Measurements from ENCODE around the gene TNNT3.

The TNNT3 gene

DNA sequence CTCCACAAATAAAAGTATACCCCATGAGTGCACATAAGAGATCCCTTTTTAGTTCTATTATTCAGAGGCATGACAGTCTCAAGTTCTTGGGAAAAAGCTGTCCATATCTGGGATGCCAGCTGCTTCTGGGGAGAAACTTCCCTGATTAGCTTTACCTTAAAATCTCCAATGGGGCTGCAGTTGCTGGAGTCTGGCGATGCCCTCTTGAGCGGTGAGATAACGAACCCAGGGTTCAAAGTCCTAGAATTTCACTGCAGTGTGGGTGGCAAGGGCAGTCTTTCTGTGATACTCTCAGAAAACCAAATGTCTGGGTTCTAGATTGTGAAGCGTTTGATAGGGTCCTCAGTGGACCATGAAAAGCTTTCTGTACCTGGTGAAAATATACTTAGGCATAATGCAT is 20.4 kb upstream of the TNNT3 start:
- DNase-seq = no peak

DNA sequence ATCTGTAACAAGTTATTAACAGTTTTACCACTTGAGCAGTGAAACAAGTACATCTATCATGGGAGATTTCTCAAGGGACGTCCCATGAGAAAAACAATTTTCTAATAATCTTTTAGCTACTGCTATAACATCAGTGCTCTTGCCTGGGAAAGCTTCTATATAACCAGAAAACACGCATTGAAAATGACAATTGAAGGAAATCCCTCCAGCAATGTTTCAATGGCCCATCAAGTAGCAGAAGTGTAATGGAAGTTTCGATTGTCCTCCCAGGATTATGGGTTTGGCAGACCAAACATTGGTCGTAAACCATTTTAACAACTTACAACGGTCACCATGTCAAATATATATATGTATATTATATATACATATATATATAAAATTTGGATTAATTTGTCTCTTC is 19.8 kb upstream of the TNNT3 start:
- no peak for DNase-seq

DNA sequence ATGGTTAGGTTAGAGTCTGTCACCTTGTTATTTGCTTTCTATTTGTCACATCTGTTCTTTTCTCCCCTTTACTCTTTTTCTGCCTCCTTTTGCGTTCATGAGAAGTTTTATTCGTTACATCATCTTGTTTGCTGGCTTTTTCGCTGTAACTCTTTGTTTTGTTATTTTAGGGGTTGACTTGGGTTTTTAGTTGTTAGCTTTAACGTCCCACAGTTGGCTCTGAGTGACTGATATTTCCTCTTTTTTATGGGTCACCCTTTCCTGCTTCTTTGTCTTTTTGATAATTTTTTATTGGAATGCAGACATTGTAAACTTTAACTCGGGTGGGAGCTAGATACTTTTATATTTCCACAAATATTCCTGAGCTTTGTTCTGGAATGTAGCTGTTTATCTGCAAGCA is 13.3 kb upstream of the TNNT3 start:
- DNase-seq = no peak

DNA sequence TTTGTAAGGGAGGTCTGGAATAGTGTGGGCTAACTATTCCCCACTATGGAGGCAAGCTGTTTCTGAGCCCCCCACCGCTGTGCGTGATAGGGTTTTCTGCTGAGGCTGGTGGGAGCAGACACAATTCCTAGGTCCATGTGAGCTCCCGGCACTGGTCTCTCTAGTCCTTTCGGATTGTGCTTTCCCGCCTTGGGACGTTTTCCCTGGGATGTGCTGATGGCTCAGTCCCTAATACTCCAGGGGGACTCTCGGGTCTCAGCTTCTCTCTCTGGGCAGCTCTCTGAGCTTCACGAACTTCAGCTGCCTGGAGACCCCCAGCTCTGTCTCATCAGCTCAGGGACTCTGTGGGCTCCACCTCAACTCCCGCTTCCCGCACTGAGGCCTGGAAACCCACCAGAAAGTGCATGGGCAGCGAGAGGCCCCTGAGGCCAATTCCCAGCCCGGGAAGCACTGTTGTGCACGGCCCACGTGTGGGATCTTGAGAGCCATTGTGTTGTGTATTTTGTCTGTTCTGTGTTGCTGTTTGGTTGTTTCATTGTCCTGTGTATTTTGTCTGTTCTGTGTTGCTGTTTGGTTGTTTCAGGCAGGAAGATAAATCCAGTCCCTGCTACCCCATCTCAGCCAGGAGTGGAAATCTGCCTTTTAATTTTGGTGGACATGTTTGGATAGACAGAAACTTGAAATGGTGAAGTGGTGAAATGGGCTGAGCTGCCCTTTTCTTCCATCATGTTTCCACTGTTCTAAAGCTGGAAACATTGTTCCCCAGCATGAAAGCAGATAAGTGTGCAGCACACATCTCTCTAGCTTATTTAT is 12.7 kb upstream of the TNNT3 start:
- DNase-seq = no peak

DNA sequence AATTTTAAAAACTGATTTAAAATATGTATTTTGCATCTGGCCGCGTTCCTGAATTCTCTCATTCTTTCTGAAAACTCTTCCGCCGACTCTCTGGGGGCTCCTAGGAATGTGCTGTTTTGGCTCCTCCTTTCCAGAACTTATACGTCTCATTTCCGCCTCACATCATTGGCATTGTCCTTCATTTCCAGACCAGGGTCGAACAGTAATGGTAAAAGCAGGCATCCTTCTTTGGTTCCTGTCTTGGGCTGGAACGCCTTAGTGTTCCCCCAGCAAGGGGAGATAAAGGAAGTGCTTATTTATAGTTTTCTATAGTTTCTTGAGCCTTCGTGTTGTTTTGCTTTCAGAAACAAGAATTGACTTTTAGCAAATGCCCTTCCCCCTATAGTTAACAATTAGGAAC is 10.9 kb upstream of the TNNT3 start:
- no peak for DNase-seq

DNA sequence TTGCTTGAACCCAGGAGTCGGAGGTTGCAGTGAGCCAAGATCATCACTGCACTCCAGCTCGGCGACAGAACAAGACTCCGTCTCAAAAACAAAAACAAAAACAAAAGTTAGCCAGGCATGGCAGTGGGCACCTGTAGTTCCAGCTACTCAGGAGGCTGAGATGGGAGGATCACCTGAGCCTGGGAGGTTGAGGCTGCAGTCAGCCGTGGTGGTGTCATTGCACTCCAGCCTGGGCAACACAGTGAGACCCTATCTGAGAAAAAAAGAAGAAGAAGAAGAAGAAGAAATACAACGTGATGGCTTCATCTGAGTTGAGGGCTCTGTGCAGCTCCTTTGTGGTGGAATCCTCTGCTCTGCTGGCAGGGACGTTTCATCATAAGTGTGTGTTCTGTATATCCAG is 10.0 kb upstream of the TNNT3 start:
- DNase-seq = no peak

DNA sequence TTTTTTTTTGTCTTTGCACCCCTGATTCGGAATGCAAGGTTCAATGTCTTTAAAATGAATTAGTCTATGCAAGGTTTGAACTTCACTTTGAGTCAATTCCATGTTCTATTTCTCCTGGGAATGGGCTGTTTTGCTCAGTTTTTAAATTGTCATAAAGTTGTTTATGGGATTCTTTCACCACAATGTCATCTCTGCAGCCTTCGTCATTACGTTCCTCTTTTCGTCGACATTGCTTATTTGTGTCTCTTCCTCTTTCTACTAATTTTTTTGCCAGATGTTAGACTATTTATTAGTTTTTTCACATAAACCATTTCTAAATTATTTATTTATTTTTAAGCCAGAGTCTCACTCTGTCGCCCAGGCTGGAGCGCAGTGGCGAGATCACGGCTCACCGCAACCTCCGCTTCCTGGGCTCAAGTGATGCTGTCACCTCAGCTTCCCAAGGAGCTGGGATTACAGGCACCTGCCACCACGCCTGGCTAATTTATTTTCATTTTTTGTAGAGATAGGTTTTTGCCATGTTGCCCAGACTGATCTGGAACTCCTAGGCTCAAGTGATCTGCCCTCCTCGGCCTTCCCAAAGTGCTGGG is 7.1 kb upstream of the TNNT3 start:
- DNase-seq = no peak

DNA sequence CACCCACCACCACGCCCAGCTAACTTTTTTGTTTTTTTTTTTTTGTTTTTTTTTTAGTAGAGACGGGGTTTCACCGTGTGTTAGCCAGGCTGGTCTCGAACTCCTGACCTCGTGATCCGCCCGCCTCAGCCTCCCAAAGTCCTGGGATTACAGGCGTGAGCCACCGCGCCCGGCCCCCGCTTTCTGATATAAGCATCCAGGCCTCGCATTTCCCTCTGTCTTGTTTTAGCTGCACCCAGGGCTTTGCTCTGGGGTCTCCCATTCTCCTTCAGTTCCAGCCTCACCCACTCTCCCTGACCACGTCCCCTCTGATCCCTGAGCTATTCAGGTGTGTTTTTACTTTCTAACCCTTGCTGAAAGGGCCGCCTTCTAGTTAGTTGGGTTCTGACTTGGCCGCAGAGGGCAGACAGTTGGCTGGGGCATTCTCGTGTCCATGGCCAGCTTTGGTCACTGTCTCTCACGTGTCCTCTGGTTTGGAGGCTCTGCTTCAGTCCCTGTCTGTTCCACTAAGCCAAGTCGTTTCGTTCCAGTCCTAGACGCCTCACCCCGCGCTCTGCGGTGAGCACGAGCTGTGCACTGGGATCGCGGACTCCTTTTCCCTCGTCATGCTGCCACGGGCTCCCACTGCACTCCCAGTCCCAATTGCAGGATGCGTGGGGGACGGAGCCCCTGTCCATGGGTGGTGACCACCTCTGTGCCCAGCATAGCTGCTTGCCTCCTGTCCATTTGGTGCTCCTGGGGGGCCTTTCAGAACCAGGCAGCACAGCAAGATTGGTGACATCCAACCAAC is 6.0 kb upstream of the TNNT3 start:
- no peak for DNase-seq

DNA sequence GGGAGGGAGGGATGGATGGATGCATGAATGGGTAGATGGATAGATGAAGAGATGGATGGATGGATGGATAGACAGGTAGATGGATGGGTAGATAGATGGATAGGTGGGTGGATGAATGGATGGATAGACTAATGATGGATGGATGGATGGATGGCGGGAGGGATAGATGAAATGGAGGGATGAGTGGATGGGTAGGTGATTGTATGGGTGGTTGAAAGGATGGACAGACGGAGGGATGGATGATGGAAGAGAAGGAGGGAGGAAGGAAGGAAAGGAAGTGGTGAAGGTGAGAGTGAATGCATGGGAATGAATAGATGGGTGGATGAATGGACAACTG is 3.7 kb upstream of the TNNT3 start:
- no peak for DNase-seq

DNA sequence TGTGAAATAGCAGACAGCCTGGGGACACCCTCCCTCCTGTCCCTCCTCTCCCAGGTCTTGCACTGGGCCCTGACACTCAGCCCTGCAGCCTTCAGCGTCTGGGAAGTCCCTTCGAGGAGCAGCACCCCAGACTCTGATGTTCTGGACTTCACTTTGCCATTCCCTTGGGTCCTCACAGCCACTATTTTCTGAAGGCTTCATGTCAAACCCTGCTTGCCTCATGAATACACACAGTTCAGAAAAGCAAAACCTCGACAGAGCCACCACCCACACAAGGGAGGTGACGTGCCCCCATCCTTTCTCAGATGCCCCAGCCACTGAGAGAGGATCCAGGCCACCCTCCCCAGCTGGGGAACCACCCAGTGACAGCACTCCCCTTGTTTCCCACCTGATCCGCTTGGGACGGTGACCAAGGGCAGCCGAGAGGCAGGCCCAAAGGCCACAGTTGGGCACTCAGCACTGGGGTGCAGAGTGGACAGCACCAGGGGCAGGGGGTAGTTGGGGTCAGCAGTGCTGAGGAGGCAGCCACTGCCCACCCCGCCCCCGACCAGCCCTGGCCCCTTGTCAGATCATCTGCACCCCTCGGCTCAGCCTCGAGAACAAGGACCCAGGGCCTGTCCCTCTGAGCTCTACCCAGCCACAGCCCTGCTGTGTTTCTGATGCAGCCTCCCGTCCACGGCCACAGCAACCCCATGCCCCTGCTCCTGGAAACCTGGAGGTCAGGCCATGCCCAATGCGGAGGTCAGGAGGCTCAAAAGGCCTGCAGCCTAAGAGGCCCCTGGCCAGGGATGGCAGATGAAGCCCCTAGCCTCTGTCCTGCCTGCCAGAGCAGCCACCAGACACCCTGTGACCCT is 3.1 kb upstream of the TNNT3 start:
- DNase-seq = no peak

DNA sequence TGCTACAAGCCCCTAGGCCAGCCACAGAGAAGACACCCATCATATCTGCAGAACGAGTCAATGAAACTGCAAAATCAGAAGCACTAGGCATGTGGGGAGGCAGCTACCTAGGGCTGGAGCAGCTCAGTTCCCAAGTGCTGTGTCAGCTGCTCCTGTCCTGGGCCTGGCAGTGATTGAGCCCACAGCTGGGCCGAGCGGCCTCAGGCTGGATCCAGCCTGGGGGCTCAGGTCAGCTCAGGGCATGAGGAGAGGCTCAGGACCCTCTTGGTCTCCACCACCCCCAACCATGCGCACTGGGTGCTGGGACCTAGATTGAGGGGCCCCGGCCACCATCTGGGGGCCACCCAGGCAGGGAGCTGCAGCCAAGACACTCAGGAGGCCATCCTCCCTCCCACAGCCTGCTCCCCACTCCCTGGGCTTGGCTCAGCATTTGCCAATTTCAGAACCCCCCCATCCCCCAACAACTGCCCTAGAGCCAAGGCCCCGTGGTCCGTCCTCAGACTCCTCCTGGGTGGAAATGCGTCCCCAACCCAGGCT is 2.4 kb upstream of the TNNT3 start:
- no peak for DNase-seq

DNA sequence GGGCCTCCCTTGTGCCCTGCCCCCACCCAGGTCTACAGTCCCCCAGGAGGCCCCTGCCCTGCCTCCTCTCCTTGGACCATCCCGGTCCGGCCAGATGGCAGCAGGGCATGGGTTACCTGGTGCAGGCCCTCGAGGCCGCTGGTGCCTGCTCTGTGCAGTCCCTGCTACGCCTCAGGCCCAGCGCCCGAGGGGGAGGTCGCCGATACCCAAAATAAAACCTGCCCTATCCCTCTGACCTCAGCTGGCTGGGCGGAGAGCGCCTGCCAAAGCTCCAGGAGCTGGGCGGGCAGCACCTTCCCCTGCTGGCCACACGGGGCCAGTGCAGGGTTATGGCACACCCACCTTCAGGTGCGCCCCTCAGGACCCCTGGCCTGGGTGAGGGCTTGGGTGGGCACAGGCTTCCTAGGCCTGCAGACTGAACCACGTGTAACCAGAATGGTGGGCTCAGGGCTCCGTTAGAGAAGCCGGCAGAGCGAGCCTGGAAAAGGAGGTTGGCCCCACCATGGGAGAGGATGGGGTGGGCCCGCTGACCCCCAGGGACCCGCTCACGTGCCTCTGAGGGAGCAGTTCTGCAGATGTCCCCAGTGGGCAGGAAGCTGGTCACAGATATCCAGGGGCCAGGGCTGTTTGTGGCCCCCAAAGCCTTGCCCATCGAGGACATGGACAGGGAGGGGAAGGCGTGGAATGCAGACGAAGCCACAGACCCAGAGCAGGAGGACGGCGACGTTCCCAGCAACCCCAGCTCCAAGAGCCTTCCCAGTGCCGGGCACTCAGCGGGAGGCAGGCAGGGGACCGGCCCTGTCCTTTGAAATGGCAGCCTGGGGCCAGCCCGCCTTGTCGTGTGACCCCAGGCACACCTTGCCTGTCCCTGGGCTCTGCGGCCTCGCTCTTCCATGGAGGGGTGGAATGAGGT is 1.7 kb upstream of the TNNT3 start:
- no peak for DNase-seq

DNA sequence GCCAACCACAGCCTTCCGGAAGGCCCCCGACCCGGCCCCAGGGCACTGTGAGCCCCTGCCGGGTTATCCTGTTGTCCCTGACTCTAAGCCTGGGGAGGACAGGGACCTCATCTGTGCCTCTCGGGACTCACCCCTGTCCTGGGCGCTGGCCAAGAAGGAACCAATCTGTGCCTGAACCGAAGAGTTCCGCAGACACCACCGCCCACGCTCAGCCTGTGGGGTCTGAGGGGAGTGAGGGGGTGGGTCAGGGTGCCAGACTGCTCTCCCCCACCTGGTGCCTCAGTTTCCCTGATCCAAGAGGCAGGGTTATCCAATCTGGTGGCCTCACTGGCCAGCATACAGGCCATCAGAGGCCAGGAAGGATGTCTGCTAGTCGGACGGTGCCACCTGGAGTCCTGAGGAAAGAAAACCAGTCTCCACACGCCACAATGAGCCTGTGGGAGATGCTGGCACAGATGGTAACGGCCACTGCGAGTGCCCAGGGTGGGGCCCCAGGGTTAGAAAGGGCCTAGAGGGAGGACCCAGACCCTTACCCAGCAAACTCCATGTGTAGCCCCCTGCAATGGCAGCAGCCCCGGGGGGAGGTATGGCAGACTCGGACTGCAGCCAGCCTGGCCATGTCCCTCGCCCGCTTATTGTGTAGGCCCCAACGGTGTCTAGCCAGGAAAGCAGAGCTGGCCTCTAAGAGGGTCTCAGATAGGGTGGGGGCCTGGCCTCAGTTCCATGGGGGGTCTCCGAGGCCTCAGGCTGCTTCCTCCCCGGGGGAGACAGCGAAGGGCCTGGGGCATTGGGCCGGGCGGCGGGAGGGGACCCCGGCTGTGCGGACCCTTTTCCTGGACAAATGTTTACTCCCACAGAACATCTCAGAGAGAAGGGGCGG is 827 bp upstream of the TNNT3 start:
- no peak for DNase-seq

DNA sequence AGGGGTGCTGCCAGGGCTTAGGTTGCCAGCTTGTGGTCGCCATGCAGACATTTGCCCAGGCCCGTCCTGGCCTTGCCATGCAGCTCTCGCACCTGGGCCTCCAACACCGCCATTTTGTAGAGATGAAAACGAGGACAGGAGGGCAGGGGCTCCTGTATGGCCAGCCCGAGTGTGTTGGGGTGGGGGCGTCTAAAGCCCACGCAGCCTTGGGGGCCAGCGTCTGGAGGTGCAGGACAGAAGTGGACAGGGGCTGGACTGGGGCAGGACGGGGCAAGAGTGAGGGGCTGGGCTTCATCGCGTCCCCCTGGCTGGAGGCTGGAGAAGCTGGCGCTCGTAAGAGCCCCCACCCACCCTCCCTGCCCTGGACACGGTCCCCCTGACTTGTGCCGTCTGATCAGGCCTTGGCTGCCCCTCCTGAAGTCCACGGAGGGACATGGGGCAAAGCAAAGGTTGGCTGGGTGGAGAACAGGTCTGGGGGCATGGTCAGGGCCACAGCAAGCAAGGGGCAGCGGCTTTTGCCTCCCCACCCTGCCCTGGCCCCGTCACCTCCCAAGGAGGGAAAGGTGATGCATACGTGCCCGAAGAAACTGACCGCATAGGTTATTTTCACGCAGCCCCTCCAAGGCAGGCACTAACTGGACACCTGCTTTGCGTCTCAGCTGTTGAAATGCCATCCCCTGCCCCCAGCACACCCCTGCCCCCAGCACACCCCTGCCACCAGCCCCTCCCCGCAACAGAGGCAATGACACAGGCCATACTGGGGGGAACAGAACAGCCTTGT is 815 bp downstream of the TNNT3 start:
- no peak for DNase-seq

DNA sequence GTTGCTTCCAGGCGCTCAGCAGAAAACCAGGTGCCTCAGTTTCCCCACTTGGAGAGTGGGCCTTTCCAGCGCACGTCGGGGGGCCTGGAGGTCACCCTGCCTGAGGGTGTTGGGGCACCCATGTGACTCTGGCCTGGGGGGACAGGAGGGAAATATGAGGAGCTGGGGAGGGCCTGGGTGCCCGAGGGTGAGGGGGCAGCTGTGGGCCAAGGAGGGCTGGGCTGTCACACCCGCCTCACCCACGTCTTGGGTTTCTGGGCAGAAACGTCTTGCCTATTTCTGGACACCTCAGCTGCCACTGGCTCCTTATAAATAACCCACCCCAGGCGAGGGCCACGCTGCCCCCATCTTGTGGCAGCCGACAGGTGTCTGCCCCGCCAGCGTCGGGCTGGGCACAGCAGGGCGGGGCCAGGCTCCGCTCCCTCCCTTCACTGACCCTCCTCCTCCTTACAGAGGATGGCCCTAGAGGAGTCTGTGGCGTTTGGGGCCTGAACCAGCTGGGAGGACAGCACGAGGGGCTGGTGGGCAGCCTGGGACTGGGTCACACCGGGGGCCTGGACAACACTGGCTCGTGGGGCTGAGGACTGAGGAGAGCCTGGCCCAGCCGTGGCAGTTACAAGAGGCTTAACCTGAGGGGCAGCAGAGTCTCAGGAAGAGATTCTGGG is 1.5 kb downstream of the TNNT3 start:
- no peak for DNase-seq

DNA sequence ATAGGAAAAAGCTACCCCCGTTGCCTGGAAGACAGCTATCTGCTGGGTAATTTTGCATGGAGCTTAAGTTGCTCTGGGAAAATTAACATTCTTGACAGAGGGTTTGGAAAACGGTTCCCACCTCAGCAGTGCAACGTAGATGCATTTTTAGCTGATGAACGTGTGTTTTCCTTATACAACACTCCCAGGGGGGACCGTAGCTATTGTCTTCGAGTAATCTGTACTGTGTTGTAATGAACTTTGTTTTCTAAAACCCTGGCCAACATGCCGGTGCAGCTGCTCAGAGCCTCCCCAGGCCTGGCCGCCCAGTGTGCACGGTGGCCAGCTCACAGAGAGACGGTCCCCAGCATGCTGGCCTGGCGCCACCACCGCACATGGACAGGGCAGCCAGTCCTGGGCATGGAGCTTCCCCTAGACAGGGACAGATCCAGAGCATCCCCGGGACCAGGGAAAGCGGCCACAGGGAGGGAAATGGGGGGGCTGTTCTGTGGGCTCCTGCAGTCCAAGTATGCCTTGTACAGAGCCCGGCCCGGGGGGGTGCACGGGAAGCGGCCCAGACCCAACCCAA is 2.2 kb downstream of the TNNT3 start:
- no peak for DNase-seq

DNA sequence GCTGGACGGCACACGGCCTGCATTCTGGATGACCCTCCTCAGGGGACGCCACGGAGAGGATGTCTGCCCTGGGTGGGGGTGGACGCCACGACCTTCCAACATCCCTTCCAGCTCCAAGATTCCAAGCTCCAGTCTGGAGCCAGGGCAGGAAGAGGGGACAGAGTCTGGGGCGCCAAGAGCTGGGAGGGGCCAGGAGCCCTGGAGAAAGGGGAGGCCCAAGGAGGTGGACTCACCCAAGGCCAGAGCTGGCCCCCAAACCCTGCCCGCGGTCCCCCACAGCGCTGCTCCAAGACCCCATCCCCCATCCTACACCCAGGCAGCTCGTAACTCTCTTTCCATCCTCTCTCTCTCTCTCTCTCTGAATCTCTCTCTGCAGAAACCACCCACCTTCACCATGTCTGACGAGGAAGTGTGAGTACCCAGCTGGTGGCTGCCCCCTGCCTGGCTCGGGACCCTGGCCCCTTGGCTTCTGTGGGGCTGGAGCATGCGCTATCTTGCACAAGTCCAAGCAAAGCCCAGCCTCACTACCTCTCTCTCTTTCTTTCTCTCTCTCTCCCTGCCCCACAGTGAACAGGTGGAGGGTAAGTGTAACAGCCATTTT is 3.1 kb downstream of the TNNT3 start:
- no peak for DNase-seq

DNA sequence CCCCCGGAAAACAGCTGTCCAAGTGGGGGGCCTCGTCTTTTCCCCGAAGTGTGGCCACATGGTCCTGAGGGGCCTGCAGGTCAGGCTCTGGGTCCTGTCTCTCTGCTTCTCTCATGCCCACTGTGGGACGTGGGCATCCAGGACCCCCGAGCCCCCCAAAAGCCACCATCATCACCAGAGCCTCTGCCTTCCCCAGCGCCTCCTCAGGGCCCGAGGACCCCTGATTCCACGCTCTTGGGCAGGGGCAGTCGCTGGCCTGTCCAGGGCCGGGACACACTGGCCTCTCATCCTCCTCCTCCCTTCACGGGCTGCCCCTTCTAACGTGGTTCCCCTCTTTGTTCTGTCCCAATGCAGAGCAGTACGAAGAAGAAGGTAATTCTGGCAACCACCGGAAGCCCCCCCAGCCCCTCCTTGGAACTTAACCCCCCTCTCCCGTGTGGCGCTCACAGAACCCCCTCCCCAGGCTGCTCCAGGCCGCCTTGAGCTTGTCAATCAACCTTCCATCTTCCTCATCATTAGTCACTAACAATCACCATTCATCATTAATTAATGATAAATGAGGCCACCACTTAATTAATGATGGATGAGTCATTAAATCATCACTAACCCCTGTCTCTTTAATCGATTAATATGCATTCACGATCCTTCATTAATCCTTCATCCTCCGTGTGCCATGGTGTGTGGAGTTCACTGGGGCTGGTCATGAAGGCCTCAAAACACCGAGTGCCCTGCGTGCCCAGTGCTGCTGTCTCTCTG is 3.9 kb downstream of the TNNT3 start:
- DNase-seq = no peak
